Endothelial cell of umbilical vein (primary cell): ENCODE measurements around the gene MECP2. TPM values are rescaled to one million over a fixed set of nuclear protein-coding genes. Genes with fewer than 3 reads are reported as not detected.

Experiments
- BruUV-seq: library from RNA; stranded (reverse); fragments of 400-500 nt; replicated peaks from 2 replicates; lab custom pipeline; 2021; lab: Mats Ljungman, UMichigan
- CTCF ChIA-PET: fragments of 300-600, 350-600 bp; sonication (Branson Sonifier 250); formaldehyde crosslinking; loops from one replicate; lab custom pipeline; 2021; ENCODE audit warnings: antibody characterized with exemption, inconsistent platforms; lab: Charles Lee
- POLR2A ChIA-PET: fragments of 300-600, 350-600 bp; sonication (Branson Sonifier 250); formaldehyde crosslinking; loops from one replicate; lab custom pipeline; 2021; ENCODE audit warnings: antibody characterized with exemption, inconsistent platforms; lab: Charles Lee
- DNase-seq: peaks from one replicate; pipeline ENCODE4 v3.0.0-alpha.2; 2011; ENCODE audit warnings: low read depth, low spot score
- FAIRE-seq: peaks from 2 replicates; lab custom pipeline; 2011; peaks lifted over from hg19 to GRCh38; lab: Jason Lieb, UNC
- H2AFZ ChIP-seq: 2 replicates; pipeline ENCODE4 v1.6.0; 2012; ENCODE audit warnings: low read depth, low read length, control low read depth, inconsistent platforms
- H3K27ac ChIP-seq: 2 replicates; pipeline ENCODE4 v1.5.1; 2011; ENCODE audit warnings: low read depth, mild to moderate bottlenecking, control low read depth, low read length, moderate library complexity; ENCODE audit not compliant: insufficient read depth
- H3K27me3 ChIP-seq, 2 experiments: 2 replicates each; pipeline versions ENCODE4 v1.6.0 to v1.6.1; 2011; ENCODE audit warnings: low read length in 2 of 2, mixed read lengths in 1 of 2; ENCODE audit not compliant: control insufficient read depth in 2 of 2, insufficient read depth in 2 of 2
- H3K36me3 ChIP-seq, 2 experiments: 2 replicates in 1 of 2; 3 replicates in 1 of 2; pipeline ENCODE4 v1.5.1; 2011; ENCODE audit warnings: low read length in 2 of 2, mild to moderate bottlenecking in 1 of 2, moderate library complexity in 1 of 2; ENCODE audit not compliant: control insufficient read depth in 2 of 2, insufficient read depth in 2 of 2; ENCODE audit errors: extremely low read depth in 1 of 2
- H3K4me1 ChIP-seq: 3 replicates; pipeline ENCODE4 v1.5.1; 2011; ENCODE audit warnings: mild to moderate bottlenecking, low read length; ENCODE audit not compliant: control insufficient read depth, insufficient read depth; ENCODE audit errors: extremely low read depth
- H3K4me2 ChIP-seq: 2 replicates; pipeline ENCODE4 v1.6.1; 2011; ENCODE audit warnings: low read length, control low read depth, mixed read lengths; ENCODE audit not compliant: insufficient read depth
- H3K4me3 ChIP-seq, 3 experiments: fragments of 200-600 bp in 1 of 3; sonication (generic), shearing (Covaris generic) in 1 of 3; replicated peaks in 1 of 3; 2 replicates each; pipeline ENCODE4 v1.5.1; 2011 to 2016; ENCODE audit warnings: control low read depth in 3 of 3, low read length in 3 of 3, mild to moderate bottlenecking in 2 of 3, inconsistent platforms in 1 of 3, low read depth in 1 of 3, moderate library complexity in 1 of 3; ENCODE audit not compliant: insufficient read depth in 1 of 3
- H3K79me2 ChIP-seq: 2 replicates; pipeline ENCODE4 v1.6.0; 2012; ENCODE audit warnings: low read length, inconsistent platforms; ENCODE audit not compliant: control insufficient read depth, insufficient read depth
- H3K9ac ChIP-seq: replicated peaks from 2 replicates; pipeline ENCODE3; 2011; ENCODE audit warnings: low read length, control low read depth; ENCODE audit not compliant: insufficient read depth; ENCODE audit errors: extremely low read depth
- H3K9me1 ChIP-seq: replicated peaks from 3 replicates; pipeline ENCODE4 v1.6.0; 2011; ENCODE audit warnings: mild to moderate bottlenecking, low read length; ENCODE audit not compliant: control insufficient read depth, insufficient read depth; ENCODE audit errors: extremely low read depth
- H3K9me3 ChIP-seq: replicated peaks from 2 replicates; pipeline ENCODE4 v1.5.1; 2012; ENCODE audit warnings: low read length, inconsistent platforms; ENCODE audit not compliant: control insufficient read depth, insufficient read depth
- H4K20me1 ChIP-seq: replicated peaks from 2 replicates; pipeline ENCODE3; 2011; ENCODE audit warnings: mild to moderate bottlenecking, low read length; ENCODE audit not compliant: control insufficient read depth, insufficient read depth; ENCODE audit errors: extremely low read depth
- EZH2 ChIP-seq: IDR thresholded peaks from 2 replicates; pipeline ENCODE4 v1.6.1; 2012; ENCODE audit warnings: borderline replicate concordance, low read depth, mild to moderate bottlenecking, moderate library complexity, low read length, inconsistent platforms; ENCODE audit not compliant: severe bottlenecking
- FOS ChIP-seq: IDR thresholded peaks from 2 replicates; pipeline ENCODE4 v1.6.1; 2011; ENCODE audit warnings: mild to moderate bottlenecking, low read length, moderate library complexity, borderline replicate concordance; ENCODE audit not compliant: insufficient read depth
- GATA2 ChIP-seq: IDR thresholded peaks from 2 replicates; pipeline ENCODE4 v1.7.0; 2011; ENCODE audit warnings: low read depth, mild to moderate bottlenecking, moderate library complexity, mixed read lengths, low read length; ENCODE audit not compliant: insufficient read length, insufficient read depth
- JUN ChIP-seq: IDR thresholded peaks from 2 replicates; pipeline ENCODE4 v1.6.1; 2011; ENCODE audit warnings: borderline replicate concordance, low read depth; ENCODE audit not compliant: insufficient read length, insufficient read depth
- MYC ChIP-seq: IDR thresholded peaks from one replicate; pipeline ENCODE4 v1.6.1; 2011; ENCODE audit warnings: mild to moderate bottlenecking, low read depth, low read length
- POLR2A ChIP-seq: IDR thresholded peaks from 2 replicates; pipeline ENCODE4 v1.6.1; 2012; ENCODE audit warnings: low read depth, mild to moderate bottlenecking, control low read depth, low read length
- POLR2AphosphoS5 ChIP-seq: IDR thresholded peaks from 2 replicates; pipeline ENCODE4 v1.6.1; 2012; ENCODE audit warnings: low read depth, mild to moderate bottlenecking, control low read depth, low read length, moderate library complexity; ENCODE audit not compliant: insufficient read depth
- dilution Hi-C: fragments of 300-500 bp; cut with MboI; formaldehyde crosslinking; loops from one replicate; pipeline ENCODE4 v1.15.0; 2019; ENCODE audit warnings: low sequenced_read_pairs; ENCODE audit not compliant: extremely low pct_ligation_motif_present
- intact Hi-C: fragments of 100-400 bp; cut with micrococcal nuclease; formaldehyde crosslinking; loops from one replicate; pipeline ENCODE4 v1.10.0; 2022
- polyA plus RNA-seq, 4 experiments: library from polyadenylated mRNA; depleted of rRNA in 3 of 4; stranded (reverse) in 3 of 4; unstranded in 1 of 4; fragments of >200 nt; gene quantifications; 2 replicates each; pipeline versions ENCODE4 v1.2.1 to v1.2.3, GENCODE V29; 2011 to 2012; ENCODE audit warnings: missing spikeins in 1 of 4
- total RNA-seq: library from RNA; stranded (reverse); gene quantifications from 2 replicates; pipeline ENCODE4 v1.2.3, GENCODE V29; 2021
- TF ChIP-seq, protein P1 (sequence below): IDR thresholded peaks from 2 replicates; pipeline ENCODE4 v1.6.1; 2011; ENCODE audit not compliant: insufficient read depth, insufficient read length
- TF ChIP-seq, protein P2 (sequence below), 2 donors: IDR thresholded peaks; 1 replicate in 1 of 2; 2 replicates in 1 of 2; pipeline ENCODE4 v1.5.1; 2011; ENCODE audit warnings: low read length in 2 of 2, mild to moderate bottlenecking in 2 of 2, moderate library complexity in 2 of 2, control low read depth in 1 of 2, inconsistent platforms in 1 of 2, low read depth in 1 of 2; ENCODE audit not compliant: insufficient read depth in 1 of 2; ENCODE audit errors: extremely low read depth in 1 of 2

MECP2 gene
- total and polyA plus RNA-seq, 2 donors (not counting 3 experiments of a cell fraction or from before 2014, with no cell fraction given): 9.0 to 45.3 TPM

DNA sequence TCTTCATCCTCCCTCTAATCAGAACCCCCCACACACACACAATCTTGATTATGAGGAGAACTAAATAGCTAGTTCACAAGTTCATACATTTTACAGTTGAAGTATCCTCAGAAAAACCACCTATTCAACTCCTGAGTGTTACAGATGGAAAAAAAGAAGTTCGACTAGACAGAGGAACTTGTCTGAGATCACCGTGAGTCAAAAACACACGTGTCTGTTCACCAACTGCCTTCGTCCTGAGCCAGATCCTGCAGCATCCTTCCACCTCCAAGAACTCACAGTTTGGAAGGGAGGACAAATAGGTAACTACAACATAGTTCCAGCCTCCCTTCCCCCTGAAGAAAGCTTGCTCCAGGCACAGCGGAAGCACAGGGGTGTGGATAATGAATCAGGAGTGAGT lies 58.9 kb downstream of the MECP2 start:
- DNase-seq (no peak), FAIRE-seq (no peak)
- Histone ChIP-seq H3K4me3 (no peak overlapping the region), H4K20me1 (no peaks in the 10 kb centered on the region), H3K27me3 (no peaks in the 10 kb centered on the region), H3K9me1 (no peaks in the 10 kb centered on the region), H2AFZ (no peak overlapping the region), H3K4me1 (peaks cover 11% of the 10 kb centered on the region), H3K9me3 (no peaks in the 10 kb centered on the region), H3K9ac (no peak overlapping the region), H3K79me2 (peaks cover 42% of the 10 kb centered on the region), H3K27ac (no peak overlapping the region), H3K4me2 (no peak overlapping the region), H3K36me3 (peaks cover 0 to 3% of the 10 kb centered on the region in 2 experiments)
- intact Hi-C loops (no loop called here), dilution Hi-C loops (no loop called here)
- CTCF ChIA-PET: interaction anchor here (0.6 kb wide), 1 partner anchor 39 kb away, joined by 4 read pairs; no protein-coding TSS in a partner anchor
- TF ChIP-seq GATA2 (no peak), FOS (no peak), MYC (no peak), JUN (no peak), EZH2 (no peak), POLR2A (no peak), POLR2AphosphoS5 (no peak)
- TF ChIP-seq, protein P1, sequence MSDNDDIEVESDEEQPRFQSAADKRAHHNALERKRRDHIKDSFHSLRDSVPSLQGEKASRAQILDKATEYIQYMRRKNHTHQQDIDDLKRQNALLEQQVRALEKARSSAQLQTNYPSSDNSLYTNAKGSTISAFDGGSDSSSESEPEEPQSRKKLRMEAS: no peak
- TF ChIP-seq, protein P2, sequence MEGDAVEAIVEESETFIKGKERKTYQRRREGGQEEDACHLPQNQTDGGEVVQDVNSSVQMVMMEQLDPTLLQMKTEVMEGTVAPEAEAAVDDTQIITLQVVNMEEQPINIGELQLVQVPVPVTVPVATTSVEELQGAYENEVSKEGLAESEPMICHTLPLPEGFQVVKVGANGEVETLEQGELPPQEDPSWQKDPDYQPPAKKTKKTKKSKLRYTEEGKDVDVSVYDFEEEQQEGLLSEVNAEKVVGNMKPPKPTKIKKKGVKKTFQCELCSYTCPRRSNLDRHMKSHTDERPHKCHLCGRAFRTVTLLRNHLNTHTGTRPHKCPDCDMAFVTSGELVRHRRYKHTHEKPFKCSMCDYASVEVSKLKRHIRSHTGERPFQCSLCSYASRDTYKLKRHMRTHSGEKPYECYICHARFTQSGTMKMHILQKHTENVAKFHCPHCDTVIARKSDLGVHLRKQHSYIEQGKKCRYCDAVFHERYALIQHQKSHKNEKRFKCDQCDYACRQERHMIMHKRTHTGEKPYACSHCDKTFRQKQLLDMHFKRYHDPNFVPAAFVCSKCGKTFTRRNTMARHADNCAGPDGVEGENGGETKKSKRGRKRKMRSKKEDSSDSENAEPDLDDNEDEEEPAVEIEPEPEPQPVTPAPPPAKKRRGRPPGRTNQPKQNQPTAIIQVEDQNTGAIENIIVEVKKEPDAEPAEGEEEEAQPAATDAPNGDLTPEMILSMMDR (IDR thresholded peaks at IDR 0.05; ENCODE audit: extremely low read depth in 1 of 2, insufficient read depth in 1 of 2, low read depth in 1 of 2, low read length in 2 of 2): no peak
- no TSS peak for BruUV-seq
- POLR2A ChIA-PET: no interaction called here
